GM12878 (cell line): ENCODE results near the gene NGF. TPM values are rescaled to one million over a fixed set of nuclear protein-coding genes. Genes with fewer than 3 reads are reported as not detected.

Source experiments
- ATAC-seq: fragments of 200-7000 bp; cut with Tn5 transposase; 3 replicates; pipeline ENCODE4 v1.9.1; 2020; ENCODE audit warnings: mild to moderate bottlenecking, moderate library complexity
- BruUV-seq: library from RNA; stranded (reverse); fragments of 400-500 nt; replicated peaks from 2 replicates; lab custom pipeline; 2021; lab: Mats Ljungman, UMichigan
- CTCF ChIA-PET: fragments of 300-600 bp; sonication (Branson Sonifier 250); formaldehyde crosslinking; extraction: SDS; loops from one replicate; lab custom pipeline; 2021; ENCODE audit warnings: inconsistent platforms; lab: Yijun Ruan, JAX
- POLR2A ChIA-PET: fragments of 350-600 bp; formaldehyde crosslinking; extraction: SDS; loops from one replicate; lab custom pipeline; 2021; ENCODE audit warnings: inconsistent platforms; lab: Charles Lee
- RAD21 ChIA-PET: fragments of 300-600 bp; sonication (Branson Sonifier 250); formaldehyde crosslinking; loops from one replicate; lab custom pipeline; 2023; ENCODE audit warnings: antibody characterized with exemption; ENCODE audit not compliant: unreplicated experiment; lab: Charles Lee
- SMC1A ChIA-PET: fragments of 300-600 bp; sonication (Branson Sonifier 250); formaldehyde crosslinking; loops from one replicate; lab custom pipeline; 2023; ENCODE audit not compliant: unreplicated experiment, uncharacterized antibody; lab: Charles Lee
- DNase-seq: peaks from one replicate; pipeline ENCODE4 v3.0.0-alpha.2; 2011; ENCODE audit warnings: low read depth, low spot score
- FAIRE-seq: peaks from 3 replicates; lab custom pipeline; 2011; peaks lifted over from hg19 to GRCh38; lab: Jason Lieb, UNC
- H2AFZ ChIP-seq: 2 replicates; pipeline ENCODE4 v1.6.0; 2011; ENCODE audit warnings: low read depth, low read length, control low read depth; ENCODE audit not compliant: control insufficient read depth
- H3K27ac ChIP-seq: 2 replicates; pipeline ENCODE4 v1.5.1; 2011; ENCODE audit warnings: control low read depth; ENCODE audit not compliant: control insufficient read depth, insufficient read depth
- H3K27me3 ChIP-seq, 2 experiments: replicated peaks in 1 of 2; 2 replicates each; pipeline versions ENCODE4 v1.6.0 to v1.6.1; 2011; ENCODE audit warnings: low read length in 1 of 2; ENCODE audit not compliant: control insufficient read depth in 2 of 2, insufficient read depth in 2 of 2
- H3K36me3 ChIP-seq, 2 experiments: 2 replicates each; pipeline ENCODE4 v1.5.1; 2011; ENCODE audit warnings: low read length in 1 of 2; ENCODE audit not compliant: control insufficient read depth in 2 of 2, insufficient read depth in 2 of 2
- H3K4me1 ChIP-seq: 2 replicates; pipeline ENCODE4 v1.6.1; 2011; ENCODE audit warnings: mild to moderate bottlenecking, low read length, moderate library complexity, mixed read lengths; ENCODE audit not compliant: control insufficient read depth, insufficient read depth
- H3K4me2 ChIP-seq: 2 replicates; pipeline ENCODE4 v1.6.0; 2011; ENCODE audit warnings: control low read depth; ENCODE audit not compliant: control insufficient read depth, insufficient read depth
- H3K4me3 ChIP-seq: fragments of 200-600 bp; sonication (generic); 2 replicates; pipeline ENCODE4 v1.5.1; 2016
- H3K79me2 ChIP-seq: 2 replicates; pipeline ENCODE4 v1.6.0; 2011; ENCODE audit warnings: low read length; ENCODE audit not compliant: control insufficient read depth, insufficient read depth
- H3K9ac ChIP-seq: 2 replicates; pipeline ENCODE4 v1.8.0; 2011; ENCODE audit warnings: low read length, control low read depth, mixed read lengths; ENCODE audit not compliant: control insufficient read depth, insufficient read depth
- H3K9me3 ChIP-seq: replicated peaks from 3 replicates; pipeline ENCODE4 v1.5.1; 2011; ENCODE audit warnings: mild to moderate bottlenecking, low read length; ENCODE audit not compliant: control insufficient read depth, insufficient read depth
- H4K20me1 ChIP-seq: 2 replicates; pipeline ENCODE4 v1.6.0; 2011; ENCODE audit not compliant: control insufficient read depth, insufficient read depth
- BHLHE40 ChIP-seq, 2 experiments: fragments of 450-650 bp in 1 of 2; IDR thresholded peaks; 2 replicates each; pipeline ENCODE4 v1.6.1; 2011 to 2017; ENCODE audit warnings: low read depth in 2 of 2, borderline replicate concordance in 1 of 2, improper control_type of control experiment in 1 of 2, low read length in 1 of 2, mild to moderate bottlenecking in 1 of 2
- CBFB ChIP-seq: IDR thresholded peaks from 2 replicates; pipeline ENCODE4 v1.6.1; 2016; ENCODE audit warnings: antibody characterized with exemption, low read depth
- FOXK2 ChIP-seq: fragments of 450-650 bp; IDR thresholded peaks from 2 replicates; pipeline ENCODE4 v1.6.1; 2017; ENCODE audit warnings: mild to moderate bottlenecking, moderate library complexity
- GABPA ChIP-seq: IDR thresholded peaks from 2 replicates; pipeline ENCODE4 v1.6.1; 2014; ENCODE audit warnings: antibody characterized with exemption, low read depth, mild to moderate bottlenecking, inconsistent platforms
- IRF4 ChIP-seq: IDR thresholded peaks from 2 replicates; pipeline ENCODE4 v1.6.1; 2011; ENCODE audit warnings: low read depth, low read length
- JUND ChIP-seq: IDR thresholded peaks from 2 replicates; pipeline ENCODE4 v1.6.1; 2012; ENCODE audit warnings: low read depth, mild to moderate bottlenecking, low read length, improper control_type of control experiment, moderate library complexity
- KAT2A ChIP-seq: conservative IDR thresholded peaks from 2 replicates; pipeline ENCODE4 v1.6.1; 2011; ENCODE audit warnings: low read depth, low read length; ENCODE audit not compliant: control insufficient read depth
- PAX5 ChIP-seq: IDR thresholded peaks from 2 replicates; pipeline ENCODE4 v1.6.1; 2011; ENCODE audit warnings: low read depth, low read length, borderline replicate concordance
- POLR2AphosphoS2 ChIP-seq: IDR thresholded peaks from 2 replicates; pipeline ENCODE4 v1.6.1; 2011; ENCODE audit warnings: low read depth, mild to moderate bottlenecking, low read length, improper control_type of control experiment, moderate library complexity
- POLR2AphosphoS5 ChIP-seq: IDR thresholded peaks from 2 replicates; pipeline ENCODE4 v1.6.1; 2011; ENCODE audit warnings: mild to moderate bottlenecking, low read length, inconsistent platforms
- POU2F2 ChIP-seq: IDR thresholded peaks from 3 replicates; pipeline ENCODE4 v1.6.1; 2011; ENCODE audit warnings: low read depth, mild to moderate bottlenecking, low read length, borderline replicate concordance
- RBBP5 ChIP-seq: fragments of 200-600 bp; sonication (generic); conservative IDR thresholded peaks from 2 replicates; pipeline ENCODE4 v1.6.1; 2016
- RUNX3 ChIP-seq: IDR thresholded peaks from 2 replicates; pipeline ENCODE4 v1.6.1; 2012; ENCODE audit warnings: low read length, inconsistent platforms
- ZNF207 ChIP-seq: fragments of 450-650 bp; IDR thresholded peaks from 2 replicates; pipeline ENCODE4 v1.6.1; 2014; ENCODE audit warnings: antibody characterized with exemption, mild to moderate bottlenecking, borderline replicate concordance
- ZNF217 ChIP-seq: fragments of 450-650 bp; IDR thresholded peaks from 2 replicates; pipeline ENCODE4 v1.6.1; 2017; ENCODE audit warnings: antibody characterized with exemption, mild to moderate bottlenecking
- ZNF24 ChIP-seq: fragments of 450-650 bp; IDR thresholded peaks from 2 replicates; pipeline ENCODE4 v1.6.1; 2017; ENCODE audit warnings: antibody characterized with exemption, mild to moderate bottlenecking
- ZZZ3 ChIP-seq: IDR thresholded peaks from 2 replicates; pipeline ENCODE4 v1.6.1; 2011; ENCODE audit warnings: low read depth; ENCODE audit not compliant: control insufficient read depth, insufficient read length
- WGBS: methylation state at CpG from one replicate; pipeline ENCODE4 v1.1.6; 2016; ENCODE audit warnings: low lambda C conversion rate; ENCODE audit not compliant: insufficient replicate concordance, insufficient coverage; ENCODE audit errors: missing lambda C conversion rate; 5-methylcytosine and 5-hydroxymethylcytosine counted together
- in situ Hi-C: fragments of 300-500 bp; cut with MboI; formaldehyde crosslinking; loops from 9 replicates; pipeline ENCODE4 v1.14.3; 2018; ENCODE audit warnings: mixed read lengths
- intact Hi-C: fragments of 100-400 bp; cut with micrococcal nuclease; formaldehyde crosslinking; loops from one replicate; pipeline ENCODE4 v1.14.2; 2022; ENCODE audit not compliant: unreplicated experiment
- polyA plus RNA-seq, 11 experiments: library from polyadenylated mRNA; depleted of rRNA in 4 of 11; unstranded in 6 of 11; stranded (reverse) in 5 of 11; fragments of >200 nt; fragmentation: Nextera tagmentation in 4 of 11; fragmentation: Illumina TruSeq in 1 of 11; extraction: Ambion mirVana in 4 of 11; extraction: Trizol in 1 of 11; gene quantifications; 1 replicate in 1 of 11; 2 replicates in 10 of 11; pipeline versions ENCODE4 v1.2.1 to v1.2.3, GENCODE V29; 2011 to 2016; ENCODE audit warnings: inconsistent platforms in 2 of 11, missing spikeins in 2 of 11, low read depth in 1 of 11
- total RNA-seq, 4 experiments: library from RNA; depleted of rRNA in 3 of 4; stranded (reverse); fragments of >200 nt in 3 of 4; fragmentation: Illumina TruSeq in 1 of 4; extraction: Trizol in 1 of 4; gene quantifications; 2 replicates each; pipeline versions ENCODE4 v1.2.1 to v1.2.3, GENCODE V29; 2013 to 2021
- TF ChIP-seq, protein P1 (sequence below): fragments of 450-650 bp; formaldehyde crosslinking; IDR thresholded peaks from 2 replicates; pipeline ENCODE4 v1.5.0; 2022; ENCODE audit warnings: mild to moderate bottlenecking, missing genetic modification characterization
- TF ChIP-seq, protein P2 (sequence below): IDR thresholded peaks from 2 replicates; pipeline ENCODE4 v1.6.1; 2011; ENCODE audit warnings: borderline replicate concordance, low read depth, mild to moderate bottlenecking, moderate library complexity, low read length; ENCODE audit not compliant: insufficient read depth, poor library complexity, severe bottlenecking

NGF gene
- total and polyA plus RNA-seq, 10 of the 15 experiments (the other 5 are each of a cell fraction or from before 2014, with no cell fraction given): not detected

DNA sequence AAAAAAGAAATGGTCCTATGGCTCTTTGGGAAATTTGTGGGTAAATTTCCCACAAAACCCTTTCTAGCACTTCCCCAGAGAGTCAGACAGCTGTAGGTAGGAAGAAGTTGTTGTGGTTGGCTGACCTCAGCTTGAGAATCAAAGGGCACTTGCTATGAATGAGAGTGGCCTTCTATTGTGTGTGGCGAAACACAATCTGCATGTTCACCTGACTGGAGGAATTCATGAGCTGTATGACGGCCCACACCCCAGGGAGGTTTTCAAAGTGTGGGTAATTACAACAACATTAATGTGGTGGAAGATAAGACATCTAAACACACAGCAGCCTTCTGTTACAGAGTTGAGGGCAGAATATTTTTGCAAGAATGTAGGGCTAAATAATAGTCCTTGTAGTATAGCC, 38.8 kb downstream of the NGF start (continued):
- no peak for TF ChIP-seq ZNF24

DNA sequence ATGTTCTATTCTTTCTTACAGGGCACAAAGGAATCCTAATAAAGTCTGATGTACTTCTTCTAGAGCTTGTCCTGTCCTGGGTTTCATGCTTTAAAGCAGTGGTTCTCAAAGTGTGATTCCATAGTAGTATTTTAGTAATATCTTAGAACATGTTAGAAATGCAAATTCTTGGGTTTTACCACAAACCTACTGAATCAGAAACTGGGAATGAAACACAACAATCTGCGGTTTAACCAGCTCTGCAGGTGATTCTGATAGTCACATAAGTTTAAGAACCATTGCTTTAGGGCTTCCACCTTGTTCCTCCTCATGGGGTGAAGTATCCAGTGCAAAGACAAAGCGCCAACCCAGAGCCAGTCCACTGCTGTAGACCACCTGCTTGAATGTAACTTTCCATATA, 41.1 kb downstream of the NGF start:
- no TSS peak for BruUV-seq
- H3K36me3 ChIP-seq: no peaks in the 10 kb centered on the region
- ATAC-seq (peak; percentile 44), FAIRE-seq (peak; percentile 61), DNase-seq (peak; percentile 17)
- H3K4me1 ChIP-seq: peaks cover 4% of the 10 kb centered on the region; the same call in 1 of the 2 replicates
- ChIA-PET CTCF (interaction anchor here (1.2 to 1.4 kb wide), 2 partner anchors 10 to 173 kb away, joined by 3 read pairs; no protein-coding TSS in a partner anchor), SMC1A (no interaction called here), POLR2A (interaction anchor here (0.6 kb wide), 1 partner anchor 822 kb away, joined by 3 read pairs; no protein-coding TSS in a partner anchor), RAD21 (no interaction called here)
- H3K4me3 ChIP-seq: no peak overlapping the region
- H3K79me2 ChIP-seq: no peaks in the 10 kb centered on the region
- 3% methylated on average over 2 of the region's 2 CpGs for WGBS
- no peak overlapping the region for H2AFZ ChIP-seq
- H4K20me1 ChIP-seq: no peaks in the 10 kb centered on the region
- peaks cover 2% of the 10 kb centered on the region; the same call in 2 of the 3 replicates for H3K9me3 ChIP-seq
- in situ Hi-C loops: no loop called here
- peaks cover 0 to 9% of the 10 kb centered on the region in 2 experiments; a peak in 1 of 4 replicates for H3K27me3 ChIP-seq
- H3K27ac ChIP-seq: no peak overlapping the region
- H3K9ac ChIP-seq: no peak overlapping the region
- H3K4me2 ChIP-seq: no peak overlapping the region
- TF ChIP-seq KAT2A: no peak
- TF ChIP-seq, protein P1, sequence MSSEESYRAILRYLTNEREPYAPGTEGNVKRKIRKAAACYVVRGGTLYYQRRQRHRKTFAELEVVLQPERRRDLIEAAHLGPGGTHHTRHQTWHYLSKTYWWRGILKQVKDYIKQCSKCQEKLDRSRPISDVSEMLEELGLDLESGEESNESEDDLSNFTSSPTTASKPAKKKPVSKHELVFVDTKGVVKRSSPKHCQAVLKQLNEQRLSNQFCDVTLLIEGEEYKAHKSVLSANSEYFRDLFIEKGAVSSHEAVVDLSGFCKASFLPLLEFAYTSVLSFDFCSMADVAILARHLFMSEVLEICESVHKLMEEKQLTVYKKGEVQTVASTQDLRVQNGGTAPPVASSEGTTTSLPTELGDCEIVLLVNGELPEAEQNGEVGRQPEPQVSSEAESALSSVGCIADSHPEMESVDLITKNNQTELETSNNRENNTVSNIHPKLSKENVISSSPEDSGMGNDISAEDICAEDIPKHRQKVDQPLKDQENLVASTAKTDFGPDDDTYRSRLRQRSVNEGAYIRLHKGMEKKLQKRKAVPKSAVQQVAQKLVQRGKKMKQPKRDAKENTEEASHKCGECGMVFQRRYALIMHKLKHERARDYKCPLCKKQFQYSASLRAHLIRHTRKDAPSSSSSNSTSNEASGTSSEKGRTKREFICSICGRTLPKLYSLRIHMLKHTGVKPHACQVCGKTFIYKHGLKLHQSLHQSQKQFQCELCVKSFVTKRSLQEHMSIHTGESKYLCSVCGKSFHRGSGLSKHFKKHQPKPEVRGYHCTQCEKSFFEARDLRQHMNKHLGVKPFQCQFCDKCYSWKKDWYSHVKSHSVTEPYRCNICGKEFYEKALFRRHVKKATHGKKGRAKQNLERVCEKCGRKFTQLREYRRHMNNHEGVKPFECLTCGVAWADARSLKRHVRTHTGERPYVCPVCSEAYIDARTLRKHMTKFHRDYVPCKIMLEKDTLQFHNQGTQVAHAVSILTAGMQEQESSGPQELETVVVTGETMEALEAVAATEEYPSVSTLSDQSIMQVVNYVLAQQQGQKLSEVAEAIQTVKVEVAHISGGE (CRISPR knock-in tag): no peak
- 0 out of 2 replicates have a peak, but pooled peaks have one; percentile 11 for TF ChIP-seq IRF4
- no peak for TF ChIP-seq RBBP5
- no peak for TF ChIP-seq ZZZ3
- no peak for TF ChIP-seq FOXK2
- TF ChIP-seq JUND: no peak
- TF ChIP-seq, protein P2, sequence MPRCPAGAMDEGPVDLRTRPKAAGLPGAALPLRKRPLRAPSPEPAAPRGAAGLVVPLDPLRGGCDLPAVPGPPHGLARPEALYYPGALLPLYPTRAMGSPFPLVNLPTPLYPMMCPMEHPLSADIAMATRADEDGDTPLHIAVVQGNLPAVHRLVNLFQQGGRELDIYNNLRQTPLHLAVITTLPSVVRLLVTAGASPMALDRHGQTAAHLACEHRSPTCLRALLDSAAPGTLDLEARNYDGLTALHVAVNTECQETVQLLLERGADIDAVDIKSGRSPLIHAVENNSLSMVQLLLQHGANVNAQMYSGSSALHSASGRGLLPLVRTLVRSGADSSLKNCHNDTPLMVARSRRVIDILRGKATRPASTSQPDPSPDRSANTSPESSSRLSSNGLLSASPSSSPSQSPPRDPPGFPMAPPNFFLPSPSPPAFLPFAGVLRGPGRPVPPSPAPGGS: no peak
- no peak for TF ChIP-seq POLR2AphosphoS2
- no peak for TF ChIP-seq ZNF207
- 0 out of 3 replicates have a peak, but pooled peaks have one; percentile 44 for TF ChIP-seq POU2F2
- no peak for TF ChIP-seq ZNF24
- 0 out of 2 replicates have a peak, but pooled peaks have one; percentile 33 for TF ChIP-seq PAX5
- TF ChIP-seq BHLHE40 (IDR thresholded peaks at IDR 0.05; ENCODE audit: borderline replicate concordance in 1 of 2, low read depth in 2 of 2, low read length in 1 of 2): peak; percentile 23 to 30; a peak in 2 of 4 replicates
- peak; percentile 62; the same call in 1 of the 2 replicates for TF ChIP-seq CBFB
- no peak for TF ChIP-seq ZNF217
- peak; percentile 91 for TF ChIP-seq RUNX3
- no peak for TF ChIP-seq POLR2AphosphoS5
- no peak for TF ChIP-seq GABPA
- intact Hi-C loops: no loop called here
